DND-41 (cell line): ENCODE data around the gene UFM1.

ENCODE experiments used
- EZH2 ChIP-seq: IDR thresholded peaks from 3 replicates; pipeline ENCODE4 v1.6.1; 2012; ENCODE audit warnings: borderline replicate concordance, low read depth, mild to moderate bottlenecking, moderate library complexity, low read length, inconsistent platforms; ENCODE audit not compliant: severe bottlenecking
- TF ChIP-seq, protein P1 (sequence below): IDR thresholded peaks from 2 replicates; pipeline ENCODE4 v1.5.1; 2012; ENCODE audit warnings: borderline replicate concordance, low read length, moderate library complexity, mild to moderate bottlenecking; ENCODE audit not compliant: poor library complexity, severe bottlenecking; ENCODE audit errors: extremely low read depth

DNA sequence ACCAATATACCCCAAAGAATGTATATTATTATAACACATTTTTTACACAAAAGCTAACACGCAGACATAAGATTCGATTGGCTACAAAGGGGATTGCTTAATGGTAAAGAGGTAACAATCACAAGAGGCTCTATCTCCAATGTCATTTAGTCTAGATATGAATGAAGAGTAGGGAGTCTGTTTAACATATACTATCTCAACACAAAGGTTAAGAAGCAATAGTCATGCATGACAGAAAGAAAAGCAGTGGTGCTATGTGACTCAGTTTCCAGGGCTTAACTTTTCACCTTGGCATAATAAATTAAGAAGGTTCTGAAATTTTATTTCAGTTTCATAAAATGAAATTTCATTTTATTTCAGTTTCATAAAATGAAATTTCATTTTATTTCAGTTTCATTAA lies 33.3 kb downstream of the UFM1 start:
- TF ChIP-seq, protein P1, sequence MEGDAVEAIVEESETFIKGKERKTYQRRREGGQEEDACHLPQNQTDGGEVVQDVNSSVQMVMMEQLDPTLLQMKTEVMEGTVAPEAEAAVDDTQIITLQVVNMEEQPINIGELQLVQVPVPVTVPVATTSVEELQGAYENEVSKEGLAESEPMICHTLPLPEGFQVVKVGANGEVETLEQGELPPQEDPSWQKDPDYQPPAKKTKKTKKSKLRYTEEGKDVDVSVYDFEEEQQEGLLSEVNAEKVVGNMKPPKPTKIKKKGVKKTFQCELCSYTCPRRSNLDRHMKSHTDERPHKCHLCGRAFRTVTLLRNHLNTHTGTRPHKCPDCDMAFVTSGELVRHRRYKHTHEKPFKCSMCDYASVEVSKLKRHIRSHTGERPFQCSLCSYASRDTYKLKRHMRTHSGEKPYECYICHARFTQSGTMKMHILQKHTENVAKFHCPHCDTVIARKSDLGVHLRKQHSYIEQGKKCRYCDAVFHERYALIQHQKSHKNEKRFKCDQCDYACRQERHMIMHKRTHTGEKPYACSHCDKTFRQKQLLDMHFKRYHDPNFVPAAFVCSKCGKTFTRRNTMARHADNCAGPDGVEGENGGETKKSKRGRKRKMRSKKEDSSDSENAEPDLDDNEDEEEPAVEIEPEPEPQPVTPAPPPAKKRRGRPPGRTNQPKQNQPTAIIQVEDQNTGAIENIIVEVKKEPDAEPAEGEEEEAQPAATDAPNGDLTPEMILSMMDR, result no peak
- no peak for TF ChIP-seq EZH2
